Posterior vena cava (tissue), 2 donors: Measurements from ENCODE around the gene EYA2. TPM values are rescaled to one million over a fixed set of nuclear protein-coding genes. Genes with fewer than 3 reads are reported as not detected.

Source experiments
- DNase-seq: peaks from one replicate; pipeline ENCODE4 v3.0.0-alpha.2; 2020; ENCODE audit warnings: low spot score
- intact Hi-C, 2 donors: fragments of 100-400 bp; cut with DNase I; formaldehyde crosslinking; loops; one replicate each; pipeline versions ENCODE4 v1.14.1 to v1.14.2; 2022 to 2023
- microRNA-seq, 2 donors: library from miRNA; unstranded; fragments of <30 nt; microRNA quantifications; one replicate each; pipeline ENCODE4 v1.2.0, GENCODE V29; 2020 to 2021; ENCODE audit warnings: borderline microRNAs expressed in 2 of 2
- total RNA-seq, 2 donors: library from RNA; stranded (reverse); fragmentation: NEBNext Ultra II Directional; extraction: Animal tissue kit (Norgen Biotek cat#: 25700); gene quantifications; one replicate each; pipeline ENCODE4 v1.2.1, GENCODE V29; 2021
- donor health status: DM: yes; HTN: yes; CAD: no.
- donor health status: DM: yes; HTN: yes; CAD: no.

The EYA2 gene
- total RNA-seq, 2 donors from 2014 or later = 9.1 to 14.4 TPM

GRCh38 chr20:47235853-47236638 is 341.4 kb downstream of the EYA2 start:
- no peak for DNase-seq
- intact Hi-C loops = no loop called here

DNA sequence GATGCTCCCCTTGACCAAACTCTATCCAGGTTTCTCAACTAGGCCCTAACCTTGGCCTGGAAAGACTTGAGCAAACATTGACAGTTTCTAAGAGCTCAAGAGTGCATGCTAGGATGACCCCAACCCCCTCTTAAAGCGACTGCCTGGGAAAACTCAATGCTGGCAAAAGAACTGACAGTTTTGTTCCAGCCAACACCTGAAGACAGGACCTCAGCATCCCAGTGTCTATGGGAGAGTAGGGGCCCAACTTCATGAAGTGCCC is 341.9 kb downstream of the EYA2 start:
- intact Hi-C loops = no loop called here
- no peak for DNase-seq

DNA sequence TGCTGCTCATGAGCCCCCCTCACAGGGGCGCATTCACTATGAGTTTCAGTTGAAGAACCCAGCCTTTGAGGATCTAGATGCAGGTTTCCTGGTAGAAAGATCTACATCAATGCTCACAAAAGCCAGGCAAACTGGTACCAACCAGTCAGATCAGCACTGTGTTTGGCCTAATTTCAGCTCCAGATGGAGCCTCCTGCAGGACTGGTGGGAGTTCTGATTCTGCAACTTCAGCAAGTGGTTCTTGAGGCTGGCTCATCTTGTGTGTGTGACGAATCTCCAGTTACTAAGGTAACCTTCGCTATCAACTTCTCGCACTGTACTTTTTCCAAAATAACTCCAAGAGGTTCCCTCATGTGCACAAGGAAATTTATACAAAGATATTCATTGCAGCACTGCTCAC is 343.1 kb downstream of the EYA2 start:
- intact Hi-C loops = no loop called here
- no peak for DNase-seq

Small RNA genes lying within 50 kb of the gene (microRNA-seq; reads per million reads assigned to microRNA genes)
- 1.0 to 1.6 reads per million in 2 donors for gene MIR3616

Other genes starting within 250 kb of the EYA2 start
- 1 to 10 TPM; 1.7 to 2.3 TPM for gene SLC13A3, start 243.4 kb upstream of the EYA2 start, total RNA-seq
- gene TP53RK, start 205.4 kb upstream of the EYA2 start, total RNA-seq = 10 to 100 TPM in 1 of 2 donors, 1 to 10 TPM in 1; 9.5 to 12.4 TPM
- gene SLC2A10, start 185.2 kb upstream of the EYA2 start, total RNA-seq = 10 to 100 TPM; 14.2 to 19.2 TPM